Measurements from ENCODE around the gene FCRL5. TPM values are rescaled to one million over a fixed set of nuclear protein-coding genes. Genes with fewer than 3 reads are reported as not detected.
"Not testable (repeated sequence)": the region's sequence is repeated elsewhere in the genome, so short reads cannot be mapped to it uniquely, and the experiment has no call there.

The FCRL5 gene
- total RNA-seq, 1 experiment from 2014 or later: not detected

DNA sequence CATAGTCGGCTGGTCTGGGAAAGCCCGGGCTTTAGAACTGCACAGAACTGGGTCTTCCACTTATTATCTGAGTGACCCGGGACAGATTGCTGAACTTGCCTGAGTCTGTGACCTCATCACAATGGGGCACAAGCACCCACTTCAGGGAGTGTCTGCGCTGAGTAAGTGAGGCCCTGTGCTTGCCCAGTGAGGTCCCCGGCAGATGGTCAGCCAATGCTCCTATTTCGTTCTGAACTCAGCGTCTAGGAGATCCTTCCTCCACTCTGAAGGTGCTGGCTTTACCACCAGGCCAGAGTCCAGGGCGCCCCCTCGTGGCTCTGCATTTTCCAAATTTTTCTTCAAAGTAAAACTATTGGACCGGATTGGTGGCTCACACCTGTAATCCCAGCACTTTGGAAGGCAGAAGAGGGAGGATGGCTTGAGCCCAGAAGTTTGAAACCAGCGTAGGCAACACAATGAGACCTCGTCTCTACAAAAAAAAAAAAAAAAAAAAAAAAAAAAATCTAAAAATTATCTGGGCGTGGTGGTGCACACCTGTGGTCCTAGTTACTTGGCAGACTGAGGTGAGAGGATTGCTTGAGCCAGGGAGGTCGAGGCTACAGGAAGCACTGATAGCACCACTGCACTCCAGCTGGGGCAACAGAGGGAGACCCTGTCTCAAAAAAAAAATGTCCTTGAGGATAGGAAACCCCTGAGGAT lies 61.7 kb downstream of the FCRL5 start:
- Histone ChIP-seq H3K9me3 (replicated peaks) (no peaks in the 10 kb centered on the region), H3K4me3 (no peak overlapping the region), H3K4me1 (replicated peaks) (no peaks in the 10 kb centered on the region), H3K27me3 (replicated peaks) (no peaks in the 10 kb centered on the region; the same call in 1 of the 2 replicates), H3K36me3 (no peaks in the 10 kb centered on the region), H3K27ac (no peak overlapping the region)
- peak; percentile 54 to 73 for DNase-seq (ENCODE audit: low read depth in 1 of 2, low spot score in 2 of 2)

DNA sequence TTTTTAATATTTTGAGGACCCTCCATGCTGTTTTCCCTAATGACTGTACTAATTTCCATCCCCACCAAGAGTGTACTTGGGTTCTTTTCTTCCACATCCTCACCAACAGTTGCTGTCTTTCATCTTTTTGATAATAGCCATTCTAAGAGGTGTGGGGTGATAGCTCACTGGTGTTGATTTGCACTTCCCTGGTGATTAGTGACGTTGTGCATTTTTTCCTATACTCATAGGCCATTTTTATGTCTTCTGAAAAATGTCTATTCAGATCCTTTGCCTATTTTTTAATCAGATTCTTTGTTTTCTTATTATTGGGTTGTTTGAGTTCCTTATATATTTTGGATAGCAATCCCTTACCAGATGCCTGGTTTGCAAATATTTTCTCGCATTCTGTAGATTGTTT lies 64.2 kb downstream of the FCRL5 start:
- H3K27me3 ChIP-seq (replicated peaks): no peaks in the 10 kb centered on the region; the same call in 1 of the 2 replicates
- no peaks in the 10 kb centered on the region for H3K9me3 ChIP-seq (replicated peaks)
- H3K36me3 ChIP-seq: no peaks in the 10 kb centered on the region
- H3K4me3 ChIP-seq: no peak overlapping the region
- H3K27ac ChIP-seq: no peak overlapping the region
- H3K4me1 ChIP-seq (replicated peaks): no peaks in the 10 kb centered on the region
- no peak for DNase-seq (ENCODE audit: low read depth in 1 of 2, low spot score in 2 of 2)

DNA sequence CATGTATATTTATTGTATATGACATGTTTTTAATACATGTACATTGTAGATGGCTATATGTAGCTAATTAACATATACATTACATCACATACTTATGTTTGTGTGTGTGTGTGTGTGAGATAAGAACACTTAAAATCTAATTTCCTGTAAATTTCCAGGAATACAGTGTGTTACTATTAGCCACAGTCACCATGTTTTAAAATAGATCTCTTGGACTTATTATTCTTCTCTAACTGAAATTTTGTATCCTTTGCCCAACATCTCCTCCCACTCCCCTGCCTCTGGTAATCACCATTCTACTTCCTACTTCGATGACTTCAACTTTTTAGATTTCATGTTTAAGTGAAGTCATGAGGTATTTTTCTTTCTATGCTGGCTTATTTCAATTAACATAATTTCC lies 64.8 kb downstream of the FCRL5 start:
- Histone ChIP-seq H3K27me3 (replicated peaks) (no peaks in the 10 kb centered on the region; the same call in 1 of the 2 replicates), H3K27ac (no peak overlapping the region), H3K4me1 (replicated peaks) (no peaks in the 10 kb centered on the region), H3K4me3 (no peak overlapping the region), H3K36me3 (no peaks in the 10 kb centered on the region), H3K9me3 (replicated peaks) (no peaks in the 10 kb centered on the region)
- no peak for DNase-seq (ENCODE audit: low read depth in 1 of 2, low spot score in 2 of 2)

DNA sequence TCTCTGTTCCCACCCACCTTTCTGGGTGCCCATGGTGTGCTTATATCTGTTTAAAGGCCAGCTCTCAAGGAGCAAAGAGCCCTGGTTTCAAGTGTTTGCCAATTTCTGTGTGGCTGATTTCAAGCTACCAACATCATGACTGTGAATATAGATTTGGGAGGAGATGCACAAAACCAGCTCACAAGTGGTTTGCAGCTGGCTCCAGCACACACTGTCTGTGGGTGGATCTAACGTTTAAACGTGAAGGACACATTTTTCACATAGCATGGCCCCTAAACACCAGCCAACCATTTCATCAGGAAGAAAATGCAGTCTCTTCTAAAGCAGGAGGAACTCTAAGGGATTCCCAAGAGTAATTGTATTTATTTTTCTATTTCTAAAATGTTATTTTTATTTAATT lies 65.2 kb downstream of the FCRL5 start:
- H3K4me3 ChIP-seq: no peak overlapping the region
- no peaks in the 10 kb centered on the region for H3K36me3 ChIP-seq
- no peaks in the 10 kb centered on the region for H3K4me1 ChIP-seq (replicated peaks)
- no peaks in the 10 kb centered on the region; the same call in 1 of the 2 replicates for H3K27me3 ChIP-seq (replicated peaks)
- no peak for DNase-seq (ENCODE audit: low read depth in 1 of 2, low spot score in 2 of 2)
- no peaks in the 10 kb centered on the region for H3K9me3 ChIP-seq (replicated peaks)
- no peak overlapping the region for H3K27ac ChIP-seq

DNA sequence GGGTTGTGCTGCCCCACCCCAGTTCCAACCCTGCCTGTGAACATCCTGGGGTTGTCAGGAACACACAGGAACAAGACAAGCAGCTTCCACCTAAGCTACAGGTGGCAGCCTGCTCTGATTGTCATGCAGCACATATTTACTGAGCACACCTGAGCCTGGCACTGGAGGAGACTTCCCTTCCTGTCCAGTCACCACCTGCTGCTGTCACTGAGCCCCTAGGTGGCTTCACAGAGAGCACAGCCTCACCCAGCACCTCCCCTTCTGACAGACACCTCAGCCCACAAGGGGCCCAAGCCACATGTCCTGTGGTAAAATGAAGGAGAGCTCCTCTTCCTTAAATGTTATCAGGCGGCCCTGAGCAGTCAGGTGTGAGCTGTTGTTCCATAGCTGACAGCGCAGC lies 65.9 kb downstream of the FCRL5 start:
- DNase-seq (ENCODE audit: low read depth in 1 of 2, low spot score in 2 of 2); H3K27ac ChIP-seq; H3K9me3 ChIP-seq (replicated peaks); H3K36me3 ChIP-seq; H3K4me3 ChIP-seq; H3K27me3 ChIP-seq (replicated peaks); H3K4me1 ChIP-seq (replicated peaks): not testable (repeated sequence)

DNA sequence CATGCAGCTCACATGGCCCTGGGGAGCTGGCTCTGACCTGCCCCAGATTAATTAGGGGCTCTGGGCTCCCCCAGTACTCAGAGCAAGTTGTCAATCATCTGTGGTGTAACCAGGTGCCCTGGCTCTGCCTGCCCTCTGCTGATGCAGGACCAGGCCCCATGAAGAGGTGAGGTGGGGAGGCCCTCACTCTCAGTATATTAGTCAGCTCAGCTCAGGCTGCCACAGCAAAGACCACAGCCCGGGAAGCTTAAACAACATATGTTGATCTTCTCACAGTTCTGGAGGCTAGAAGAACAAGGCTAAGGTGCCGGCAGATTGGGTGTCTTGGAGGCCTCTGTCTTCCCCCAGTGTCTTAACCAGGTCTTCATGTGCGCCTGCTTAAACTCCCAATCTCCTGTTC lies 66.5 kb downstream of the FCRL5 start:
- H3K4me3 ChIP-seq: no peak overlapping the region
- no peak for DNase-seq (ENCODE audit: low read depth in 1 of 2, low spot score in 2 of 2)
- no peaks in the 10 kb centered on the region for H3K4me1 ChIP-seq (replicated peaks)
- H3K27ac ChIP-seq: no peak overlapping the region
- H3K27me3 ChIP-seq (replicated peaks): no peaks in the 10 kb centered on the region; the same call in 1 of the 2 replicates
- H3K36me3 ChIP-seq: no peaks in the 10 kb centered on the region
- no peaks in the 10 kb centered on the region for H3K9me3 ChIP-seq (replicated peaks)

DNA sequence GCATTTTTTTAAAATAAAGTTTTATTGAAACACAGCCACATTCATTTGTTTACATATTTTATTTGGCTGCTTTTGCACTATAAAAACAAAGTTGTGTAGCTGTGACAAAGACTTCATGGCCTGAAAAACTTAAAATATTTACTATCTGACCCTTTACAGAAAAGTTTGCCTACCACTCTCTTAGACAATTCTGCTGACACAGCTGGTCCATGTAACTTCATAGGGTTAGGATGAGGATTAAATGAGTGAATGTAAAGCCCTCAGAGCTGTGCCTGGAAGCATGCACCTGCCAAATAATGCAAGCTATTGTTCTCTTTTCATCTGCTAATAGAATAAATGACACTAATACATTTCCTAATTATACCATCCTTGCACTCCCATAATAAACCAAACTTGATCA lies 67.7 kb downstream of the FCRL5 start:
- H3K27ac ChIP-seq: no peak overlapping the region
- no peaks in the 10 kb centered on the region for H3K36me3 ChIP-seq
- H3K27me3 ChIP-seq (replicated peaks): no peaks in the 10 kb centered on the region; the same call in 1 of the 2 replicates
- DNase-seq (ENCODE audit: low read depth in 1 of 2, low spot score in 2 of 2): no peak
- H3K4me1 ChIP-seq (replicated peaks): no peaks in the 10 kb centered on the region
- no peak overlapping the region for H3K4me3 ChIP-seq
- no peaks in the 10 kb centered on the region for H3K9me3 ChIP-seq (replicated peaks)

DNA sequence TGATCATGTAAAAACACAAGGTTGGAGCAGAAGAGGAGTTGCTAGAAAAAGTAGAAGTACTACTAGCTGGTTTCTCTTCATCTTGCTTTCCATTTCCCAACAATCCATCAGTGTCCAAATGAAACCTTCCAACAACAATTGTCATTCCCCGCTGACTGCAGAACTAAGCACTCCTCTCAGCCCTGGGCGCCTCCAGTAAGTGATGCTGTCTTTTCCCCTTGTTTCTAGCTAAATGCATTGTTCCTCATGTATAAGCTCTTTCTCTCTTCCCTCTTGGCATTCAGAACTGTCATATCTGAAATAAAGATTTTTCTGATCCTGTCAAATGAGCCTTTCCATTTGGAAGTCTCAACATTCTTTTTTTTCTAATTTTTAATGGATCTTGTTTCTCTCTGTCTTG lies 68.7 kb downstream of the FCRL5 start:
- Histone ChIP-seq H3K4me3 (no peak overlapping the region), H3K9me3 (replicated peaks) (no peaks in the 10 kb centered on the region), H3K4me1 (replicated peaks) (no peaks in the 10 kb centered on the region), H3K27me3 (replicated peaks) (no peaks in the 10 kb centered on the region), H3K27ac (no peak overlapping the region), H3K36me3 (no peaks in the 10 kb centered on the region)
- DNase-seq (ENCODE audit: low read depth in 1 of 2, low spot score in 2 of 2): no peak

DNA sequence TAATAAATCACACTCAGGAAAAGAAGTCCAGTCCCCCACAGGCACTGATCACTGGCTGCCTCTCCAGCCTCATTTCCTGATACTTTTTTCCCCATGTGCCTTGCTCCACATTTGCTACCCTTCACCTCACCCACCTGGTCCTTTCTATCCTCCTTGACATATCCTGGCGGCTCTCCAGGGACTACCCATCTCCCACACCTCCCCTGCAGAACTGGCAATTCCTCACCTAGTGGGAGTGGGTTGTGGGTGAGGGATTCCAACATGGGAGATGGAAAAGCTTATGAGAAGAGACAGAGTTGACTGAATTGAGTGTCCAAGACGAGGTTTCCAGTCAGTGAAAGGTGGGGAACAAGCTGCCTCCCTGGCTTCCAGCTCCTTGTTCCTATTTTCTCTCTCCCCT lies 69.6 kb downstream of the FCRL5 start:
- no peaks in the 10 kb centered on the region for H3K27me3 ChIP-seq (replicated peaks)
- no peaks in the 10 kb centered on the region for H3K36me3 ChIP-seq
- H3K4me3 ChIP-seq: no peak overlapping the region
- no peaks in the 10 kb centered on the region for H3K9me3 ChIP-seq (replicated peaks)
- H3K27ac ChIP-seq: no peak overlapping the region
- no peaks in the 10 kb centered on the region for H3K4me1 ChIP-seq (replicated peaks)
- DNase-seq (ENCODE audit: low read depth in 1 of 2, low spot score in 2 of 2): no peak

DNA sequence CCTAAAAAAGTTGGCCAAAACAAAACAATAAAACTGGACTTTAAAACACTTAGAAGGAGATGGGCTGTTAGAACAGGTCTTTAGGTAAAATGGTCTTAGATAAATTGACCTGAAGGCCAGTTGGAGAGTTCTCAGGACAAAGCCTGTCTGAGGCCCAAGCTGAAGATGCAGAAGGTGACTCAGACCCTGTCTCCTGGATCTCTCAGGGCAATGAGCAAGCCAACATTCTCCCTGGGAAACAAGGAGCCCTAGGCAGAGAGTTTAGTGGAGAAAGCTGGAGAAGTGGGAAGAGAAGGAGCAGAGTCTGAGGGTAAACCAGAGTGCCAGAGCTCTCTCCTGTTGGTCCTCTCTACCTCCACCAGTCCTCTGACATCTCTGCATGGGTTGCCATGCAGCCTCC lies 70.1 kb downstream of the FCRL5 start:
- H3K27me3 ChIP-seq (replicated peaks): no peaks in the 10 kb centered on the region
- H3K27ac ChIP-seq: no peak overlapping the region
- no peaks in the 10 kb centered on the region for H3K4me1 ChIP-seq (replicated peaks)
- no peak for DNase-seq (ENCODE audit: low read depth in 1 of 2, low spot score in 2 of 2)
- H3K4me3 ChIP-seq: no peak overlapping the region
- H3K36me3 ChIP-seq: no peaks in the 10 kb centered on the region
- H3K9me3 ChIP-seq (replicated peaks): no peaks in the 10 kb centered on the region

DNA sequence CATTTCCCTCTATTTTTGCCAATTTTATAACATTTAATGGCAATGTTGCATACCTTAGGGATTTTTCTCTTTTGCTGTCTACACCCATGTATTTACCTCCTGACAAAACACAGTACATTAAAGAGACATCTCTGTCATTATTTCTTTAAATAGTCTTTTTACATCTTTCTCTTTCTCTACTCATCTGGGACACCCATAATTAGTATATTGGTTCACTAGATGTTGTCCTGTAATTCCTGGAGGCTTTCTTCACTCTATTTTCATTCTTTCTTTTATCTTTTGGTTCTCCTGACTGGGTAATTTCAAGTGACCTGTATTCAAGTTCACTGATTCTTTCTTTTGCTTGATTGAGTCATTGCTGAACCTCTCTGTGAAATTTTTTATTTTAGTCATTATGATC lies 74.3 kb downstream of the FCRL5 start:
- Histone ChIP-seq H3K36me3 (no peaks in the 10 kb centered on the region), H3K27me3 (replicated peaks) (no peaks in the 10 kb centered on the region), H3K4me3 (no peak overlapping the region), H3K4me1 (replicated peaks) (no peaks in the 10 kb centered on the region), H3K9me3 (replicated peaks) (no peaks in the 10 kb centered on the region), H3K27ac (no peak overlapping the region)
- no peak for DNase-seq (ENCODE audit: low read depth in 1 of 2, low spot score in 2 of 2)

DNA sequence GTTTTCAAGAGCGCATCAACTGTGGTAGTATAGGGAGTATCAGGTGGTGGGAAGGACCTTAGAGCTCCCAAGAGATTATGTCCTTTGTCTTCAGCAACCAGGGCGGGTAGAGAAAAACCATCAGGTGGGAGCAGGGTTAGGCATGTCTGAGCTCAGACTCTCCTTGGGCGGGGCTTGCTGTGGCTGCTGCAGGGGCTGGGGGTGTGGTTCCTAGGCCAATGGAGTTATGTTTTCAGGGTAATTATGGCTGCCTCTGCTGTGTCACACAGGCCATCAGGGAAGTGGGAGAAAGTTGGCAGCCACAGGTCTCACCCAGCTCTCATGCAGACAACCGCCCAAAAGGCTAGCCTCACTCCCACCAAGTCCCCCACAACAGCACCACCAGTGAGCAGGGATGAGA lies 74.9 kb downstream of the FCRL5 start:
- Histone ChIP-seq H3K9me3 (replicated peaks) (no peaks in the 10 kb centered on the region), H3K4me1 (replicated peaks) (no peaks in the 10 kb centered on the region), H3K27ac (no peak overlapping the region), H3K4me3 (no peak overlapping the region), H3K27me3 (replicated peaks) (no peaks in the 10 kb centered on the region), H3K36me3 (no peaks in the 10 kb centered on the region)
- no peak for DNase-seq (ENCODE audit: low read depth in 1 of 2, low spot score in 2 of 2)

DNA sequence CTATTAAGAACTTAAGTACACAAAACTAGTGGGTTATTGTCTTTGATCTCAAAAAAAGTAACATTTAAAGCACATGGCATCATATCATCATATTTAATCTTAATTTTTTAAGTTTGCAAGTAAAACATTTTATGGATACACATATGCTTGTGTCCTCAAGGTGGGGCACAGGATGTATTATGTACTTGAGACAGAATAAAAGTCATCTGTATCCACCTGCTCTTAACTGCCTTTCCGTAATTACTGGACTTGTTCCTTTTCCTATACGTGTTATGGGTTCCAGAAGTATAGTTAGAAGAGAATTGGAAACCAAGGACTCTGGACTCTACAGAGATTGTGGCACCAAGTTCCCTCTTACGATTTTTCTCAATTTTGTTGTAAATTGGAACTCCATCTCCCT lies 79.4 kb downstream of the FCRL5 start:
- Histone ChIP-seq H3K27me3 (replicated peaks) (peaks cover 5% of the 10 kb centered on the region; the same call in 1 of the 2 replicates), H3K4me1 (replicated peaks) (no peaks in the 10 kb centered on the region), H3K9me3 (replicated peaks) (no peaks in the 10 kb centered on the region), H3K27ac (no peak overlapping the region), H3K36me3 (no peaks in the 10 kb centered on the region), H3K4me3 (no peak overlapping the region)
- no peak for DNase-seq (ENCODE audit: low read depth in 1 of 2, low spot score in 2 of 2)

DNA sequence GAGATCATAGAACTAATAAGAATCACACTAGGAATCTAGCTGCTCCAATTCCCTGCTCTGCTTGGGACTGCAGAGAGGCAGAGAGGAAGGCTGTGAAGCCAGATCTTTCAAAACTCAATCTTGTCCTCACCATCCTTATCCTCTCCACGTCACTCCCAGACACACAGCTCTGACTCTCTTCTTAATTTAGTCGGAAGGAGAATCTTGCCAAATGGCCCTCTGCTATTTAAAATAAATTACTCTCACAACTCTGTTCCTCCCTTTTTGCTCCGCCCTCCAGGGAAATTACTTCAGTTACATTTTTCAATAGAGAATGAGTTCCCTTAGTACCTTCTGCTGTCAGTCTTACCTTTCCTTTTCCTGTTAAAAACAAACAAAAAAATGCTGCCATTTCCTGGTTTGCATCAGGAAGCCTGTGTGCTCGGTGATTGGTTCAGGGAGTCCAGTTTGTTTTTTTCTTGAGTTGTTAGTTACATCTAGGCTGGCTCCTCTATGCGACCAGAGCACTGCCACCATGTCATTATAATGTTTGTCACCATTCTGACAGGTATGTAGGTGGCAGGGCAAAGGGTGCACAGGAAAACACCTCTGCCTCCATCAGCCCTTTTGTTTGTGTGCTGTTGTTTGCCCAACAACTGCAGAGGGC lies 80.1 kb downstream of the FCRL5 start:
- Histone ChIP-seq H3K36me3 (no peaks in the 10 kb centered on the region), H3K4me1 (replicated peaks) (no peaks in the 10 kb centered on the region), H3K4me3 (no peak overlapping the region), H3K27ac (no peak overlapping the region), H3K9me3 (replicated peaks) (no peaks in the 10 kb centered on the region), H3K27me3 (replicated peaks) (peaks cover 5% of the 10 kb centered on the region; the same call in 1 of the 2 replicates)
- no peak for DNase-seq (ENCODE audit: low read depth in 1 of 2, low spot score in 2 of 2)

Data from SJSA1 (cell line).